Measurements from ENCODE around the gene BUB1B.

The BUB1B gene

GRCh38 chr15:40160689-40161688, at the start of gene BUB1B:
BUB1B (plus strand) TSS chr15:40161069; CDS start chr15:40161221, 152 bp downstream.
- peak within 1 kb of the TSS; percentile 94 for H3K4me3 ChIP-seq (ENCODE audit: insufficient read depth, low read length, poor library complexity, severe bottlenecking)

GRCh38 chr15:40111888-40112287, 49.0 kb upstream of the BUB1B start:
- peaks cover 16% of the 10 kb centered on the region for H3F3A ChIP-seq (ENCODE audit: insufficient read depth)
- no peak overlapping the region for H3K4me2 ChIP-seq (ENCODE audit: low read depth, low read length, poor library complexity, severe bottlenecking)
- no peak overlapping the region for H3K4me3 ChIP-seq (ENCODE audit: insufficient read depth, low read length, poor library complexity, severe bottlenecking)
- H3K9ac ChIP-seq (ENCODE audit: low read length): no peak overlapping the region
- TF ChIP-seq CTCF (IDR thresholded peaks at IDR 0.05; ENCODE audit: insufficient read depth, low read length, poor library complexity, severe bottlenecking) (no peak), EZH2phosphoT487 (conservative IDR thresholded peaks at IDR 0.05; ENCODE audit: low read length) (no peak)
- H3K36me3 ChIP-seq (ENCODE audit: low read length): no peaks in the 10 kb centered on the region
- H3K9me2 ChIP-seq (replicated peaks; ENCODE audit: insufficient read depth, low read length): no peaks in the 10 kb centered on the region
- H3K79me2 ChIP-seq (ENCODE audit: insufficient read depth, low read length): peaks cover 15% of the 10 kb centered on the region
- no peak overlapping the region for H3K27ac ChIP-seq (ENCODE audit: low read depth, low read length)
- H3K9me3 ChIP-seq (ENCODE audit: insufficient read depth, low read length): no peaks in the 10 kb centered on the region
- no peak overlapping the region for H2AFZ ChIP-seq (ENCODE audit: low read depth, low read length, severe bottlenecking)
- H4K20me1 ChIP-seq (ENCODE audit: low read depth, low read length): no peaks in the 10 kb centered on the region
- no peaks in the 10 kb centered on the region for H3K27me3 ChIP-seq (ENCODE audit: low read length)

More at GRCh38 chr15:40160689-40161688, at the start of gene BUB1B:
- H3K79me2 ChIP-seq (ENCODE audit: insufficient read depth, low read length): peaks cover 51% of the 10 kb centered on the region
- peaks cover 18% of the 10 kb centered on the region for H4K20me1 ChIP-seq (ENCODE audit: low read depth, low read length)
- peaks cover 22% of the 10 kb centered on the region for H3F3A ChIP-seq (ENCODE audit: insufficient read depth)
- H3K9me2 ChIP-seq (replicated peaks; ENCODE audit: insufficient read depth, low read length): no peaks in the 10 kb centered on the region
- H3K36me3 ChIP-seq (ENCODE audit: low read length): peaks cover 39% of the 10 kb centered on the region
- TF ChIP-seq EZH2phosphoT487 (conservative IDR thresholded peaks at IDR 0.05; ENCODE audit: low read length): no peak
- TF ChIP-seq CTCF (IDR thresholded peaks at IDR 0.05; ENCODE audit: insufficient read depth, low read length, poor library complexity, severe bottlenecking): no peak
- H3K4me2 ChIP-seq (ENCODE audit: low read depth, low read length, poor library complexity, severe bottlenecking): peak within 1 kb of the TSS; percentile 89
- H3K9ac ChIP-seq (ENCODE audit: low read length): peak within 1 kb of the TSS; percentile 95
- no peaks in the 10 kb centered on the region for H3K9me3 ChIP-seq (ENCODE audit: insufficient read depth, low read length)
- peak within 1 kb of the TSS; percentile 83 for H3K27ac ChIP-seq (ENCODE audit: low read depth, low read length)
- H3K27me3 ChIP-seq (ENCODE audit: low read length): no peaks in the 10 kb centered on the region
- H2AFZ ChIP-seq (ENCODE audit: low read depth, low read length, severe bottlenecking): peak within 1 kb of the TSS; percentile 95

- no peak overlapping the region for H3K9ac ChIP-seq (ENCODE audit: low read length)
- no peak overlapping the region for H3K27ac ChIP-seq (ENCODE audit: low read depth, low read length)
- TF ChIP-seq EZH2phosphoT487 (conservative IDR thresholded peaks at IDR 0.05; ENCODE audit: low read length) (no peak), CTCF (IDR thresholded peaks at IDR 0.05; ENCODE audit: insufficient read depth, low read length, poor library complexity, severe bottlenecking) (no peak)
- H3K36me3 ChIP-seq (ENCODE audit: low read length): no peaks in the 10 kb centered on the region
- no peaks in the 10 kb centered on the region for H3K27me3 ChIP-seq (ENCODE audit: low read length)
- no peak overlapping the region for H2AFZ ChIP-seq (ENCODE audit: low read depth, low read length, severe bottlenecking)
- H3K4me2 ChIP-seq (ENCODE audit: low read depth, low read length, poor library complexity, severe bottlenecking): no peak overlapping the region
- H3K4me3 ChIP-seq (ENCODE audit: insufficient read depth, low read length, poor library complexity, severe bottlenecking): no peak overlapping the region
- peaks cover 8% of the 10 kb centered on the region for H3K79me2 ChIP-seq (ENCODE audit: insufficient read depth, low read length)
- H3K9me2 ChIP-seq (replicated peaks; ENCODE audit: insufficient read depth, low read length): no peaks in the 10 kb centered on the region
- H3K9me3 ChIP-seq (ENCODE audit: insufficient read depth, low read length): no peaks in the 10 kb centered on the region
- H3F3A ChIP-seq (ENCODE audit: insufficient read depth): peaks cover 11% of the 10 kb centered on the region; the same call in 1 of the 2 replicates
- no peaks in the 10 kb centered on the region for H4K20me1 ChIP-seq (ENCODE audit: low read depth, low read length)
Measured at GRCh38 chr15:40112789-40113188, 48.1 kb upstream of the BUB1B start.
